ENCODE results near the gene PRRX2. TPM values are rescaled to one million over a fixed set of nuclear protein-coding genes. Genes with fewer than 3 reads are reported as not detected.
"Not testable (repeated sequence)": the region's sequence is repeated elsewhere in the genome, so short reads cannot be mapped to it uniquely, and the experiment has no call there.

Gene PRRX2
- total RNA-seq, 1 experiment from 2014 or later: 10.7 TPM

GRCh38 chr9:129749052-129749451 lies 83.6 kb downstream of the PRRX2 start:
- H3K27ac Mint-ChIP-seq; H3K4me3 Mint-ChIP-seq; H3K27me3 Mint-ChIP-seq (ENCODE audit: low read depth); H3K9me3 Mint-ChIP-seq; DNase-seq (ENCODE audit: low spot score); ATAC-seq; H3K36me3 Mint-ChIP-seq; POLR2A ChIA-PET: not testable (repeated sequence)
- H3K4me1 Mint-ChIP-seq: peaks cover 15% of the 10 kb centered on the region
- CTCF ChIA-PET: interaction anchor here (0.7 to 6.7 kb wide), 4 partner anchors 11 to 125 kb away, joined by 3 to 55 read pairs (median 4); no protein-coding TSS in a partner anchor
- 0 out of 2 replicates have a peak, but pooled peaks have one; percentile 18 for TF ChIP-seq ZNF121 (CRISPR knock-in tag; IDR thresholded peaks at IDR 0.05)

- ChIA-PET POLR2A (no interaction called here), CTCF (interaction anchor here (0.6 to 6.7 kb wide), 5 partner anchors 12 to 125 kb away, joined by 3 to 55 read pairs (median 4); no protein-coding TSS in a partner anchor)
- H3K9me3 Mint-ChIP-seq: no peaks in the 10 kb centered on the region
- no peak for DNase-seq (ENCODE audit: low spot score)
- no peak for ATAC-seq
- no peak overlapping the region for H3K27ac Mint-ChIP-seq
- peaks cover 15% of the 10 kb centered on the region for H3K4me1 Mint-ChIP-seq
- H3K4me3 Mint-ChIP-seq: no peak overlapping the region
- H3K27me3 Mint-ChIP-seq (ENCODE audit: low read depth): no peaks in the 10 kb centered on the region
- no peak for TF ChIP-seq ERG (CRISPR knock-in tag; IDR thresholded peaks at IDR 0.05)
- TF ChIP-seq IRF2 (CRISPR knock-in tag; IDR thresholded peaks at IDR 0.05; ENCODE audit: borderline replicate concordance, low read depth): no peak
- no peak for TF ChIP-seq ATF2 (CRISPR knock-in tag; IDR thresholded peaks at IDR 0.05; ENCODE audit: borderline replicate concordance, low read depth)
- no peak for TF ChIP-seq GABPB1 (CRISPR knock-in tag; IDR thresholded peaks at IDR 0.05)
- TF ChIP-seq MXD4 (CRISPR knock-in tag; IDR thresholded peaks at IDR 0.05; ENCODE audit: borderline replicate concordance): no peak
- TF ChIP-seq EMX1 (CRISPR knock-in tag; IDR thresholded peaks at IDR 0.05): no peak
- no peak for TF ChIP-seq MLX (CRISPR knock-in tag; IDR thresholded peaks at IDR 0.05)
- TF ChIP-seq HMGXB4 (CRISPR knock-in tag; IDR thresholded peaks at IDR 0.05): no peak
- no peak for TF ChIP-seq JAZF1 (CRISPR knock-in tag; IDR thresholded peaks at IDR 0.05)
- TF ChIP-seq NFYB (CRISPR knock-in tag; conservative IDR thresholded peaks at IDR 0.05; ENCODE audit: low read depth): no peak
- no peak for TF ChIP-seq NR2C2 (CRISPR knock-in tag; IDR thresholded peaks at IDR 0.05)
- no peaks in the 10 kb centered on the region for H3K36me3 Mint-ChIP-seq
Measured at GRCh38 chr9:129749575-129749974, 84.1 kb downstream of the PRRX2 start.

GRCh38 chr9:129750013-129750638 lies 84.7 kb downstream of the PRRX2 start:
- no peak for DNase-seq (ENCODE audit: low spot score)
- H3K27me3 Mint-ChIP-seq (ENCODE audit: low read depth): no peaks in the 10 kb centered on the region
- CTCF ChIA-PET: interaction anchor here (0.6 to 6.7 kb wide), 6 partner anchors 12 to 126 kb away, joined by 3 to 55 read pairs (median 4); no protein-coding TSS in a partner anchor
- no peak for ATAC-seq
- H3K27ac Mint-ChIP-seq: no peak overlapping the region
- H3K4me1 Mint-ChIP-seq: peaks cover 15% of the 10 kb centered on the region
- no peak overlapping the region for H3K4me3 Mint-ChIP-seq
- no peaks in the 10 kb centered on the region for H3K9me3 Mint-ChIP-seq
- POLR2A ChIA-PET: interaction anchor here (1.1 kb wide), 1 partner anchor 12 kb away, joined by 6 read pairs; no protein-coding TSS in a partner anchor
- H3K36me3 Mint-ChIP-seq: no peaks in the 10 kb centered on the region
- TF ChIP-seq FOXP4 (CRISPR knock-in tag; IDR thresholded peaks at IDR 0.05) (no peak), PRDM15 (CRISPR knock-in tag; IDR thresholded peaks at IDR 0.05) (no peak), MYBL2 (CRISPR knock-in tag; IDR thresholded peaks at IDR 0.05) (no peak), ATF6 (CRISPR knock-in tag; IDR thresholded peaks at IDR 0.05) (no peak), NR2C2 (CRISPR knock-in tag; IDR thresholded peaks at IDR 0.05) (no peak)

All from WTC11 (cell line).